CD4-positive, alpha-beta T cell (primary cell): Measurements from ENCODE around the gene FKBP1A. TPM values are rescaled to one million over a fixed set of nuclear protein-coding genes. Genes with fewer than 3 reads are reported as not detected.

Source experiments
- ATAC-seq: fragments of 200-7000 bp; cut with Tn5 transposase; one replicate; pipeline ENCODE4 v1.10.0; 2022; ENCODE audit warnings: mild to moderate bottlenecking; ENCODE audit not compliant: poor library complexity
- CTCF ChIA-PET: fragments of 350-600 bp; sonication (Branson Sonifier 250); formaldehyde crosslinking; loops from one replicate; lab custom pipeline; 2021; ENCODE audit warnings: antibody characterized with exemption, inconsistent platforms; lab: Charles Lee
- POLR2A ChIA-PET: fragments of 350-600 bp; sonication (Branson Sonifier 250); formaldehyde crosslinking; loops from one replicate; lab custom pipeline; 2021; ENCODE audit warnings: antibody characterized with exemption, inconsistent platforms; lab: Charles Lee
- DNase-seq, 14 experiments: peaks; one replicate each; pipeline ENCODE4 v3.0.0-alpha.2; 2013 to 2020; ENCODE audit warnings: mixed read lengths in 2 of 14
- H3K27ac ChIP-seq, 2 donors: one replicate each; pipeline versions ENCODE4 v1.5.1 to v1.7.0; 2013; ENCODE audit warnings: low read length in 2 of 2, low read depth in 1 of 2, mild to moderate bottlenecking in 1 of 2
- H3K27me3 ChIP-seq, 2 experiments: 1 replicate in 1 of 2; 2 replicates in 1 of 2; pipeline versions ENCODE4 v1.6.1 to v1.7.0; 2013; ENCODE audit warnings: low read length in 2 of 2, control low read depth in 1 of 2, mild to moderate bottlenecking in 1 of 2, moderate library complexity in 1 of 2; ENCODE audit not compliant: insufficient read depth in 2 of 2, control insufficient read depth in 1 of 2
- H3K36me3 ChIP-seq: one replicate; pipeline ENCODE4 v1.6.1; 2013; ENCODE audit warnings: low read length, control low read depth; ENCODE audit not compliant: insufficient read depth
- H3K4me1 ChIP-seq: one replicate; pipeline ENCODE4 v1.6.1; 2013; ENCODE audit warnings: low read length, control low read depth; ENCODE audit not compliant: insufficient read depth
- H3K4me3 ChIP-seq: one replicate; pipeline ENCODE4 v1.5.1; 2013; ENCODE audit warnings: mild to moderate bottlenecking, low read length, moderate library complexity
- H3K9me3 ChIP-seq, 2 experiments: 1 replicate in 1 of 2; 2 replicates in 1 of 2; pipeline versions ENCODE4 v1.6.1 to v1.7.0; 2013; ENCODE audit warnings: low read length in 2 of 2, mild to moderate bottlenecking in 2 of 2, control low read depth in 1 of 2, moderate library complexity in 1 of 2; ENCODE audit not compliant: control insufficient read depth in 1 of 2, insufficient read depth in 1 of 2
- H3K27ac Mint-ChIP-seq: one replicate; pipeline ENCODE4 v1.8.0; 2020; ENCODE audit warnings: mixed read lengths
- H3K27me3 Mint-ChIP-seq: one replicate; pipeline ENCODE4 v1.8.0; 2021; ENCODE audit warnings: mixed read lengths
- H3K36me3 Mint-ChIP-seq: one replicate; pipeline ENCODE4 v1.8.0; 2021; ENCODE audit warnings: low read depth, mixed read lengths
- H3K4me1 Mint-ChIP-seq: one replicate; pipeline ENCODE4 v1.8.0; 2021; ENCODE audit warnings: low read depth, mixed read lengths
- H3K4me3 Mint-ChIP-seq: one replicate; pipeline ENCODE4 v1.8.0; 2020; ENCODE audit warnings: mild to moderate bottlenecking, mixed read lengths
- H3K9me3 Mint-ChIP-seq: one replicate; pipeline ENCODE4 v1.8.0; 2020; ENCODE audit warnings: mixed read lengths
- CTCF ChIP-seq: fragments of 200-600 bp; IDR thresholded peaks from one replicate; pipeline ENCODE4 v1.8.0; 2022; ENCODE audit warnings: antibody characterized with exemption, mild to moderate bottlenecking
- intact Hi-C, 2 experiments: fragments of 100-400 bp; cut with DNase I in 1 of 2; cut with micrococcal nuclease in 1 of 2; formaldehyde crosslinking; loops; one replicate each; pipeline versions ENCODE4 v1.15.1 to v1.9.0; 2023 to 2025; cut with DNase I, micrococcal nuclease
- total RNA-seq, 174 experiments: library from RNA in 2 of 174; stranded (reverse) in 2 of 174; gene quantifications; one replicate each; pipeline ENCODE4 v1.2.3 and lab custom pipeline; 2021 to 2026

Gene FKBP1A
- total RNA-seq, 2 experiments from 2014 or later: 43.3 to 45.4 TPM

- Histone ChIP-seq H3K36me3 (no peaks in the 10 kb centered on the region), H3K27me3 (peaks cover 0 to 9% of the 10 kb centered on the region in 2 experiments), H3K4me3 (no peak overlapping the region), H3K27ac (no peak overlapping the region), H3K4me1 (peaks cover 3% of the 10 kb centered on the region), H3K9me3 (peaks cover 11 to 30% of the 10 kb centered on the region in 2 experiments)
- POLR2A ChIA-PET: interaction anchor here (0.6 kb wide), 1 partner anchor 133 kb away, joined by 3 read pairs; no protein-coding TSS in a partner anchor
- Mint-ChIP-seq H3K9me3 (peaks cover 9% of the 10 kb centered on the region), H3K36me3 (peaks cover 5% of the 10 kb centered on the region), H3K4me3 (no peak overlapping the region), H3K27ac (no peak overlapping the region), H3K27me3 (peaks cover 5% of the 10 kb centered on the region), H3K4me1 (peaks cover 5% of the 10 kb centered on the region)
- ATAC-seq: no peak
- intact Hi-C loops: no loop called here
- CTCF ChIA-PET: no interaction called here
- no peak for DNase-seq
- TF ChIP-seq CTCF: no peak
Measured at GRCh38 chr20:1420066-1420465, 27.2 kb upstream of the FKBP1A start.

GRCh38 chr20:1418350-1418749 lies 25.5 kb upstream of the FKBP1A start:
- peaks cover 5% of the 10 kb centered on the region for H3K36me3 Mint-ChIP-seq

GRCh38 chr20:1417790-1418189 lies 24.9 kb upstream of the FKBP1A start:
- ChIA-PET CTCF (no interaction called here), POLR2A (no interaction called here)
- Mint-ChIP-seq H3K4me1 (peaks cover 2% of the 10 kb centered on the region), H3K36me3 (peaks cover 5% of the 10 kb centered on the region), H3K4me3 (no peak overlapping the region), H3K27me3 (peaks cover 5% of the 10 kb centered on the region), H3K27ac (no peak overlapping the region), H3K9me3 (peaks cover 9% of the 10 kb centered on the region)
- Histone ChIP-seq H3K9me3 (peaks cover 11 to 30% of the 10 kb centered on the region in 2 experiments), H3K36me3 (no peaks in the 10 kb centered on the region), H3K4me3 (no peak overlapping the region), H3K27me3 (peaks cover 0 to 9% of the 10 kb centered on the region in 2 experiments), H3K27ac (no peak overlapping the region), H3K4me1 (peaks cover 3% of the 10 kb centered on the region)
- intact Hi-C loops: no loop called here
- ATAC-seq (no peak), DNase-seq (no peak)
- no peak for TF ChIP-seq CTCF

More at GRCh38 chr20:1418350-1418749, 25.5 kb upstream of the FKBP1A start:
- Histone ChIP-seq H3K27ac (no peak overlapping the region), H3K4me3 (no peak overlapping the region), H3K27me3 (peaks cover 0 to 9% of the 10 kb centered on the region in 2 experiments), H3K36me3 (no peaks in the 10 kb centered on the region), H3K4me1 (peaks cover 3% of the 10 kb centered on the region), H3K9me3 (peaks cover 11 to 30% of the 10 kb centered on the region in 2 experiments)
- intact Hi-C loops: no loop called here
- H3K27me3 Mint-ChIP-seq: peaks cover 5% of the 10 kb centered on the region
- H3K4me1 Mint-ChIP-seq: peaks cover 5% of the 10 kb centered on the region
- no peak for DNase-seq
- ATAC-seq: no peak
- no peak for TF ChIP-seq CTCF
- no peak overlapping the region for H3K27ac Mint-ChIP-seq
- no peak overlapping the region for H3K4me3 Mint-ChIP-seq
- peaks cover 9% of the 10 kb centered on the region for H3K9me3 Mint-ChIP-seq
- POLR2A ChIA-PET: no interaction called here
- CTCF ChIA-PET: no interaction called here
